ENCODE measurements around the gene CPED1. TPM values are rescaled to one million over a fixed set of nuclear protein-coding genes. Genes with fewer than 3 reads are reported as not detected.

Gene CPED1
- total and polyA plus RNA-seq, 10 of the 15 experiments (the other 5 are each of a cell fraction or from before 2014, with no cell fraction given) = 0.01 to 0.77 (median 0.10) TPM; not detected in 1

GRCh38 chr7:121329191-121330052 is 340.9 kb downstream of the CPED1 start:
- 6% methylated on average over 47 of the region's 47 CpGs for WGBS (ENCODE audit: insufficient coverage, insufficient replicate concordance, low lambda C conversion rate, missing lambda C conversion rate)
- no TSS peak for BruUV-seq (replicated peaks)

More at GRCh38 chr7:121329191-121330052, 340.9 kb downstream of the CPED1 start:
- ChIA-PET POLR2A (no interaction called here), SMC1A (ENCODE audit: uncharacterized antibody, unreplicated experiment) (interaction anchor here (1.0 to 1.4 kb wide), 3 partner anchors 28 to 218 kb away, joined by 3 to 4 read pairs (median 3); no protein-coding TSS in a partner anchor), CTCF (interaction anchor here (0.8 to 1.5 kb wide), 3 partner anchors 18 to 37 kb away, joined by 3 to 5 read pairs (median 4); no protein-coding TSS in a partner anchor), RAD21 (ENCODE audit: unreplicated experiment) (interaction anchor here (0.9 to 1.4 kb wide), 4 partner anchors 27 to 166 kb away, joined by 3 to 4 read pairs (median 3); no protein-coding TSS in a partner anchor)
- Histone ChIP-seq H3K27ac (ENCODE audit: control insufficient read depth, insufficient read depth) (no peak overlapping the region), H3K36me3 (ENCODE audit: control insufficient read depth in 2 of 2, insufficient read depth in 2 of 2, low read length in 1 of 2) (no peaks in the 10 kb centered on the region), H4K20me1 (ENCODE audit: control insufficient read depth, insufficient read depth) (no peaks in the 10 kb centered on the region), H3K9me3 (replicated peaks; ENCODE audit: control insufficient read depth, insufficient read depth, low read length) (no peaks in the 10 kb centered on the region), H3K4me1 (ENCODE audit: control insufficient read depth, insufficient read depth, low read length) (peaks cover 5% of the 10 kb centered on the region), H3K27me3 (replicated peaks in 1 of 2; ENCODE audit: control insufficient read depth in 2 of 2, insufficient read depth in 2 of 2, low read length in 1 of 2) (peaks cover 16 to 19% of the 10 kb centered on the region in 2 experiments), H3K79me2 (ENCODE audit: control insufficient read depth, insufficient read depth, low read length) (no peaks in the 10 kb centered on the region), H2AFZ (ENCODE audit: control insufficient read depth, low read depth, low read length) (peak overlapping the region; percentile 15; the same call in 1 of the 2 replicates), H3K4me2 (ENCODE audit: control insufficient read depth, insufficient read depth) (peak overlapping the region; percentile 92), H3K4me3 (peak overlapping the region; percentile 73), H3K9ac (ENCODE audit: control insufficient read depth, insufficient read depth, low read length) (no peak overlapping the region)
- TF ChIP-seq SPI1 (IDR thresholded peaks at IDR 0.05; ENCODE audit: borderline replicate concordance, insufficient read depth, low read depth, low read length) = 0 out of 2 replicates have a peak, but pooled peaks have one; percentile 6
- TF ChIP-seq YY1 (IDR thresholded peaks at IDR 0.05; ENCODE audit: low read depth, low read length) = 0 out of 2 replicates have a peak, but pooled peaks have one; percentile 6
- TF ChIP-seq RAD21 (IDR thresholded peaks at IDR 0.05; ENCODE audit: insufficient read depth, low read depth, low read length) = 0 out of 2 replicates have a peak, but pooled peaks have one; percentile 12
- peak; percentile 19 to 36 (median 25); a peak in 4 of 6 replicates for TF ChIP-seq CTCF (IDR thresholded peaks at IDR 0.05 in 2 of 3, conservative IDR thresholded peaks at IDR 0.05 in 1 of 3; ENCODE audit: control insufficient read depth in 2 of 3, extremely low read depth in 1 of 3, insufficient read depth in 1 of 3, low read depth in 3 of 3, low read length in 3 of 3)
- TF ChIP-seq NR2C1 (IDR thresholded peaks at IDR 0.05) = no peak
- no peak for TF ChIP-seq MAX (IDR thresholded peaks at IDR 0.05; ENCODE audit: low read depth, low read length)
- TF ChIP-seq MEF2A (IDR thresholded peaks at IDR 0.05; ENCODE audit: insufficient read depth, low read depth, low read length) = no peak
- ATAC-seq (peak; percentile 89), DNase-seq (ENCODE audit: low read depth, low spot score) (no peak), FAIRE-seq (no peak)
- in situ Hi-C loops (cut with MboI) (no loop called here), intact Hi-C loops (cut with micrococcal nuclease; ENCODE audit: unreplicated experiment) (no loop called here)
